Measurements from ENCODE around the gene UNK. TPM values are rescaled to one million over a fixed set of nuclear protein-coding genes. Genes with fewer than 3 reads are reported as not detected.

Gene UNK
- total and polyA plus RNA-seq, 2 donors (not counting 3 experiments of a cell fraction or from before 2014, with no cell fraction given) = 18.0 to 23.2 TPM

GRCh38 chr17:75838410-75838809 is 53.8 kb downstream of the UNK start:
- Histone ChIP-seq H3K27ac (ENCODE audit: insufficient read depth, low read depth, low read length) (no peak overlapping the region), H2AFZ (ENCODE audit: low read depth, low read length) (no peak overlapping the region), H3K9ac (replicated peaks; ENCODE audit: extremely low read depth, insufficient read depth, low read length) (no peak overlapping the region), H3K36me3 (ENCODE audit: control insufficient read depth in 2 of 2, extremely low read depth in 1 of 2, insufficient read depth in 2 of 2, low read length in 2 of 2) (no peaks in the 10 kb centered on the region), H3K27me3 (ENCODE audit: control insufficient read depth in 2 of 2, insufficient read depth in 2 of 2, low read length in 2 of 2) (no peaks in the 10 kb centered on the region), H3K9me1 (replicated peaks; ENCODE audit: control insufficient read depth, extremely low read depth, insufficient read depth, low read length) (no peaks in the 10 kb centered on the region), H3K79me2 (ENCODE audit: control insufficient read depth, insufficient read depth, low read length) (no peaks in the 10 kb centered on the region), H3K4me2 (ENCODE audit: insufficient read depth, low read length) (no peak overlapping the region), H3K4me3 (replicated peaks in 1 of 3; ENCODE audit: insufficient read depth in 1 of 3, low read depth in 1 of 3, low read length in 3 of 3) (no peak overlapping the region), H4K20me1 (replicated peaks; ENCODE audit: control insufficient read depth, extremely low read depth, insufficient read depth, low read length) (no peaks in the 10 kb centered on the region), H3K9me3 (replicated peaks; ENCODE audit: control insufficient read depth, insufficient read depth, low read length) (no peaks in the 10 kb centered on the region), H3K4me1 (ENCODE audit: control insufficient read depth, extremely low read depth, insufficient read depth, low read length) (peaks cover 1% of the 10 kb centered on the region)
- no TSS peak for BruUV-seq (replicated peaks)
- intact Hi-C loops (cut with micrococcal nuclease) (no loop called here), dilution Hi-C loops (cut with MboI; ENCODE audit: extremely low pct_ligation_motif_present, low sequenced_read_pairs) (no loop called here)
- TF ChIP-seq JUN (IDR thresholded peaks at IDR 0.05; ENCODE audit: borderline replicate concordance, insufficient read depth, insufficient read length, low read depth) (no peak), CTCF (IDR thresholded peaks at IDR 0.05; ENCODE audit: extremely low read depth in 1 of 2, insufficient read depth in 1 of 2, low read depth in 1 of 2, low read length in 2 of 2) (no peak), FOS (IDR thresholded peaks at IDR 0.05; ENCODE audit: borderline replicate concordance, insufficient read depth, low read length) (no peak), POLR2AphosphoS5 (IDR thresholded peaks at IDR 0.05; ENCODE audit: insufficient read depth, low read depth, low read length) (no peak), MAX (IDR thresholded peaks at IDR 0.05; ENCODE audit: insufficient read depth, insufficient read length) (no peak), GATA2 (IDR thresholded peaks at IDR 0.05; ENCODE audit: insufficient read depth, insufficient read length, low read depth, low read length) (no peak), MYC (IDR thresholded peaks at IDR 0.05; ENCODE audit: low read depth, low read length) (no peak), EZH2 (IDR thresholded peaks at IDR 0.05; ENCODE audit: borderline replicate concordance, low read depth, low read length, severe bottlenecking) (no peak), POLR2A (IDR thresholded peaks at IDR 0.05; ENCODE audit: low read depth, low read length) (no peak)
- ChIA-PET POLR2A (no interaction called here), CTCF (interaction anchor here (2.3 kb wide), 1 partner anchor 11 kb away, joined by 7 read pairs; no protein-coding TSS in a partner anchor)
- DNase-seq (ENCODE audit: low read depth, low spot score) (no peak), FAIRE-seq (no peak)
